ENCODE data around the gene HRNR.

GRCh38 chr1:152247316-152247715 is 23.3 kb upstream of the HRNR start:
- TF ChIP-seq POLR2A (IDR thresholded peaks at IDR 0.05), result no peak
- no peak for TF ChIP-seq CTCF (IDR thresholded peaks at IDR 0.05)
